DMS153 treated with DMSO at 0.1 percent for 48 hours (cell line): ENCODE data around the gene FARS2.

Experiments
- DNase-seq: peaks from one replicate; lab custom pipeline; 2025; ENCODE audit not compliant: unreplicated experiment; lab: John Stamatoyannopoulos, UW

Gene FARS2

DNA sequence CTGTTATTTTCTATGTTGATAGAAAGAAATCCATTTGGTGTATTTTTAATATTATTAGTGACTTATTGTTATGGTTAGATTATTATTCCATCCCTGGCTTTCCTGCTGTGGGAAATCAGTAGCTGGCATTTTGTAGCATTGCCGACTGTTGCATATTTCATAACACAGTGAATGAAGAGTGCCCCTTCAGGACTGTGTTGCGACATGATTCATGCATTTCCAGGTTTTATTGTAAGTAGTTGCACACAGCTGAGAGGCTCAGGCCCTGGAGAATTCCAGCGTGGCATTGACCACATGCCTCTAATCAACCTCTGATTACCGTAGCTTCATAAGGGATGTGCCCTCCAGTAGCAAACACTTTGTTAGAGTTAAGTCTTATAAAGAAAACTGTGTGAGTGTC is 263.9 kb downstream of the FARS2 start:
- no peak for DNase-seq

DNA sequence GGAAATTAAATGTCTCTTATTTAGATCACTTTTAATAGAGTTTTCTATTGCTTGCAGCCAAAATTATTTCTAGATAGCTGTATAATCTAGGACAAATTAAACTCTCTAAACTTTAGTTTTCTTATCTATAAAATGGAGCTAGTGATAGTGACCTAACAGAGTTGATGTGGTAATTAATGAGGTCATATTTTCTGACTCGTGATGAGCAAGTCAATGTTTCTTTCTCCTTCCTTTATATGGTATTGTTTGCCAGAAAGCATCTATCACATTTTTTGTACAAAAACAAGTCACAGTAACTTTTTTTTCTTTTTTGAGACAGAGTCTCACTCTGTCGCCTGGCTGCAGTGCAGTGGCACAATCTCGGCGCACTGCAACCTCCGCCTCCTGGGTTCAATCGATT is 267.7 kb downstream of the FARS2 start:
- DNase-seq, result no peak

DNA sequence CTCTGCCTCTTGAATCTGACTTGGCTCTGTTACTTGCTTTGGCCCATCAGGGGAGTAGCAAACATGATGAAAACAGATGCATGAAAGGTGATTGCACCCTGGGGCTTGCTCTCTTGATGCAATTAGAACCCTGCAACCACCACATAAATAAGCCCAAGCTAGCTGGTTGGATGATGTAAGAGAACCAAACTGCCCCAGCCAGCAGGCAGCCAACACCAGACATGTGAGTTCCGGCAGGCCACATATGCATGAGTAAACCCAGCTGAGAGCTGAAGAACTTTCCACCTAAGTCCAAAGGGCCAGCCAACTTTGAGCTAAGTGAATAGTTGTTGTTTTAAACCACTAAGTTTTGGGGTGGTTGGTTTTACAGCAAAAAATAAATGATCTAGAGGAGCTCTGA is 268.4 kb downstream of the FARS2 start:
- no peak for DNase-seq

DNA sequence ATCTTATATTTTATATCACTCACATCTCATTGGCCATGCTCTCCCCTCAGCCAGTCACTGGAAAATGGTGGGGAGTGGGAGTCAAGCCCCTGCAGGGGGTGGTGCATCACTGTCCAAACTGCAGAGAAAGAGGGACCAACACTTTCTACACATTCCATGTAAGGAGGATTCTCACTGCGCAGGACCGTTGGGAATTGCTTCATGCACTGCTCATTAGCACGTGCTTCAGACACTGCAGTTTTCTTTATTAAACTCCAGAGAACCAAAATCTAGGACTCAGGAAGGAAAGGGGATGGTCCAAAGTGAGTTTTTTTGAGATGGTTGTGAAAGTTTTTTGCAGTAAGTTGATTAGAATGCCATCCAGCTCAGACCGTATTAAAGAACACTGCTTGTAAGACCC is 269.8 kb downstream of the FARS2 start:
- no peak for DNase-seq

DNA sequence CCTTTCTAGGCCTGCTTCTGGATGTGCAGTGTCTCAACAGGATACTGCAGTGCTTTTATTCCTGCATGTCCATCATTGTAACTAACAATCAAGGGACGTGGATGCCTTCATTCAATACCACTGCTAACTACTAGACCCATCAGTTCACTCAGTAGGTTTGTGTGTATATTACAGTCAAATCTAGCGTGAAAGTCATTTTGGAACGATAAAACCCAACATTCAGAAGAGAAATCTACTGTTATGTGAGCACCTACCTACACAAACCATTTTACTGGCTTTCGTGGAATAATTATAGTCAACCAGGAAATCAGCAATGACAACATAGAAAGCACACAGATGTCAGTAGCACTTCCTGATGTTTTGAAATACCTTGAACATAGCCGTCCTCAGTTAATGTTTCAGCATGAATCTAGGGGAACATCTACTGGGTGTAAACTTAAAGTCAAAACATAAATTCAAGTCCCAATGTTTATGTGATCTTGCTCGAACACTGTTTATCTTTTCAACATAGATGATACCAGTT is 270.6 kb downstream of the FARS2 start:
- DNase-seq, result no peak

DNA sequence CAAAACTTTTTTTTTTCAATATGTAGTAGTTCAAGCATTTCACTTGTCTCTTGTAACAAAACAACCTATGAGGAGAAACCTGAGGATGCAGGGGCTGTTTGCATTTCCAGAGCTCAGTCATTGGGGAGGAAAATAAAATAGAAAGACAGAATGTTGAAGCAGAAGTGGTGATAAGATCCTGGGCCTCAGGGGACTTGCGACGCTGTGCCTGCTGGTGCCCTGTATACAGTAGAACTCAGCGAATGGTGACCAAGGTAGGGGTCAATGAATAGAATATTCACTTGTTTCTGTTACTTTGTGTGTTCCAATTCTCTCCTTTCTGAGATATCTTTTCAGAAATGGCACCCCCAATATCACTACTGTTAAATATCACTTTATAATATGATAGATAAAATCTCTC is 271.6 kb downstream of the FARS2 start:
- no peak for DNase-seq

DNA sequence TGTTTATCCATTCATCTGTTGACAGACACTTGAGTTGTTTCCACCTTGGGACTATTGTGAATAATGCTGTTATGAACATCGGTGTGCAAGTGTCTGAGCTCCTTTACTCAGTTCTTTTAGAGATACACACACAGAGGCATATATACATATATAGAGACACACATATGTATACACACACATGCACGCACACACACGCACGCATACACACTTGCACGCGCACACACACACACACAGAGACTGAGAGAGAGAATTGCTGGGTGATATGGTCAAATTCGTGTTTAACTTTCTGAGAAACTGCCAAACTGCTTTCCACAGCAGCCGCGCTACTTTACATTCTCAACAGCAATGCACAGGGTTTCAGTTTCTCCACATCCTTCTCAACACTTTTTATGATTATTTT is 273.3 kb downstream of the FARS2 start:
- no peak for DNase-seq

DNA sequence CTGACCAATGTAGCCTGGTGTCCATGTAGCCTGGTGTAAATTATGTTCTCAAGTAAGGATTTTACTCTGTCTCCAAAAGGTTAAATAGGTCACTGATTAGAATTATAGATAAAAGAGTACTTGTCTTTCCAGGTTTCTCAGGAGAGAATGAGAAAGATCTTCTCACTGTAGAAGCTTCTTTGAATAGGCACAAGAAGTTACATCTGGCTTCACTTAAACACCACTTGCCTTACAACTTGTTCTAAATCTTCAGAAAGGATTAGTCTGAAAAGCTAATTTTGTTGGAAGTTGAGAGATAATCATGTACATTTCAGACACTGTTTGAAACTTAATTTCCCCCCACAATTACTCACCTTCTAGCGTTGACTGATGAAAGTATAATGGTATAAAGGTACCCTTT is 275.3 kb downstream of the FARS2 start:
- DNase-seq, result no peak

DNA sequence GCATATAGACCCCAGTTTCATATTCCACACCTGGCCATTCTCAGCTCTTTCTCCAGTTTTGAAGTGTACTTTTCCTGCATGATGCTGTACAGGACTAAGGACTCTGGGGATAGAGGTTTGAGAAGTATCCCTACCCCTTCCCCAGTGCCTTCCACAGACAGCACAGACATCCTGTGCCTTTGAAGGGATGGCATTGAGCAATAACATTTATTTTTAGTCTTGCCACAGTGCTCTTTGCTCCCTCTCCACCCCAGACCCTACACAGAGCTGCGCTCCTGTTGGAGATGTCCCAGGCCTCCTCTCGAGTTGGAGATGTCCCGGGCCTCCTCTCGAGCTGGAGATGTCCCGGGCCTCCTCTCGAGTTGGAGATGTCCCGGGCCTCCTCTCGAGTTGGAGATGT is 275.8 kb downstream of the FARS2 start:
- DNase-seq, result no peak

DNA sequence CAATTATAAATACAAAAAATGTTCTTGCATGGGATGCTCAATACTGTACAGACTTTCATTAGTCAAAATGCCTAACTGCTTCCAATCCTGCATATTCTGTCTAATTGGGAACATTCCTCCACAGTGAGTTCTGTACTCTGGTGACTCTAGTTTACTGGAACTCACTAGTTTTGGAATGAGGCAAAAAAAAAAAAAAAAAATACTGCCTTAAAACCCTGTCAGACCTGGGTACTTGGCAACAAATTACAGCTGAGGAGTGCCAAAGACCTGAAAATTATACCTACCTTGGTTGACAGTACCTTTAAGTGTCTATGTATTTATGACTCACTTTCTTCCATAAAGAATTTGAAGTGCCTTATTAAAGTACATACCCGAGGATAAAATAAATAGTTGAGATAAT is 276.7 kb downstream of the FARS2 start:
- no peak for DNase-seq

DNA sequence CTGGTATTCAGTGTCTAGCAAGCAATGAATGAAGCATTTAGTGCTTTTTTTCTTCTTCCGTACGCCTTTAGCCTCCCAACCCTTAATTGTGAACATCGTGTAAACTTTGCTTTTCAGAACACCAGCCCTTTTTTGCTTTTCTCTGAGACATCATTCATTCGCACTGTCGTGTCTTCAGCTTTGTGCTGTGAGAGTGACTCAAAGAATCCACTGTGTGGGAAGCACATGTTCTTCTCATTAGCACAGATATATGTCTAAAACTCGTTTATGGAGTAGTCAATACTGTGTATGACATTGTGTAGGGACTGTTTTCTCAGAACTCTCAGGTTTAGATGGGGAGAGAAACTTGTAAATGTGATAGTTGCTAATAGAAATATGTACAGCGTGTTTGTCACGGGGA is 279.1 kb downstream of the FARS2 start:
- no peak for DNase-seq

DNA sequence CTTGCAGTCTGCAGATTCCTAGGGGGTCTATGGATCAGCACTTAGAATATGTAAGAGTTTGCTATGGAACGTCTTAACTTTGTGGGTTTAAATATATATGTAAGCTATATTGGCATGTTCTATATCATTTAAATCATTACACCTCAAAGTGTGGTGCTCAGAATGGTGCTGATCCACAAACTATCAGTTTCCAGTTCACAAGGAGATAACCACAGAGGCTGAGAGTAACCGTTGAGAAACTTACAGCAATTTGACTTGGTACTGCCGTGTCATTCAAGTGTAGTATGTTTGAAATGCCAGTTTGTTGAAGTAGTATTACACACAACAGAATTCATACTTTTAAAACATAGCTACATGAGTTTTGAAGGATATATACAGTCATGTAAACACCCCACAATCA is 279.7 kb downstream of the FARS2 start:
- no peak for DNase-seq

DNA sequence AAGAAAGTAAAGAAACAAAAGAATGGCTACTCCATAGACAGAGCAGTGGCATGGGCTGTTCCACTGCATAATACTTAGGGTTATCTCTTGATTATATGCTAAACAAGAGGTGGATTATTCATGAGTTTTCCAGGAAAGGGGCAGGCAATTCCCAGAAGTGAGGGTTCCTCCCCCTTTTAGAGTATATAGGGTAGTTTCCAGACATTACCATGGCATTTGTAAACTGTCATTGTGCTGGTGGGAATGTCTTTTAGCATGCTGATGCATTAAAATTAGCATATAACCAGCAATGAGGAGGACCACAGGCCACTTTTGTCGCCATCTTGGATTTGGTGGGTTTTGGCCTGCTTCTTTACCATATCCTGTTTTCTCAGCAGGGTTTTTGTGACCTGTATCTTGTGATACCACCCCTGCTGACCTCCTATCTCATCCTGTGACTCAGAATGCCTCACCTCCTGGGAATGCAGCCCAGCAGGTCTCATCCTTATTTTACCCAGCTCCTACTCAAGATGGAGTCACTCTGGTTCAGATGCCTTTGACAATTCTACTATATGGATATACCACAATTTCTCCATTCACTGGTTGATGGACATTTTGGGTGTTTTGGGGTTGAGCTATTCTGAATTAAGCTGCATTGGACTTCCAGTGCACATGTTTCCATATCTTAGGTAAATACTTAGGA is 280.6 kb downstream of the FARS2 start:
- no peak for DNase-seq

DNA sequence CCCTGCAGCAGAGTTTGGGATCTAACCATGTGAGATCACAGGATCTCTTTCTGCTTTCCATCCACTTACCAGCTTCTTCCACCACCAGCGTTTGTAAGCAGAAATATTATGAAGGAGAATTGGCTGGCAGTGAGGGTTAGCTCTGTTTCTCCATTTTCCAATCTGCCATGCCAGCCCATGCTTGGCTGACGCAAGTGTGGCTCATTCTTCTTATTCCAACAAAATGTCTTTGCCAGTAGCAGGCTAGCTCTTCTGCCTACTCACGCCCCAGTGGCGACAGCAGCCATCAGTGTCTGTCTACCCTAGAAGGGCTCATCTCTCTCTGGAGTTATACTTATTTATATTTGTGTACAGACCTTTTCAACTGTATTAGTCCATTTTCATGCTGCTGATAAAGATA is 286.2 kb downstream of the FARS2 start:
- DNase-seq, result no peak

DNA sequence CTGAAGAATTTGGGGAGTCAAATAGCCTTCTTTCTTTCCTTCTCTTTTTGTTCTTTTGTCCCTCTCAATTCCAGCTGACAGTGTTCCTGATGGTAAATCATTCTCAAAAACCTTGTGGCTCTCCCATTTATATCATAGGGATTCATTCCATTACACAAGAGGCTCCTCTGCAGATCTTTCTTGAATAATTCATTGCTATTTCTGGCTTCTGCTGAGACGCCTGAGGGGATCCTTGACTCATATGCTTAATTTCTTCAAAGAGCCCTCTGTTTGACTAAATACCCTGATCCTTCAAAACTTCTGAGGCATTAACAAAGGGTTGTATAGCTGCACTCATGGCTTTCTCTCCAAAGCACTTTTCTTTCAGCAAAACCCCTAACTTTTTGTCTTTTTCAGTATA is 289.3 kb downstream of the FARS2 start:
- no peak for DNase-seq

DNA sequence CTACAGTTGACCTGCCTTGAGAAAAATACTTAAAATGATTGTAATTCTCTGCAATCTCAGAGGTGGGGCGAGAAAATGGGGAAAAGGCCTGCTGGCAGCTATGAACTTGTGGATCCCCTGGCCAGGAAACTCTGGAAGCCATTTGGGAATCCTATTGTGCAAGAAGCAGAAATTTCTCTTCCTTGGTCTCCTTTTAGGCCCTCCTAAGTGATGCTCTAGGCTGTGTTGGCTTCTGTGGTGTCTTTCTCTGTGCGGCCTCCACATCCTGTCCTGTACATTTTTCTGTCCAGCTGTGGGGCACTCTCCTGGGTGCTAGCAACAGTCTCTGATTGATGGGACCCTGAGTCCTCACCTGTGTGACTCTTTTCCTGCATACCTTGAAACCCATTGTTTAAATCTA is 290.9 kb downstream of the FARS2 start:
- DNase-seq, result no peak

DNA sequence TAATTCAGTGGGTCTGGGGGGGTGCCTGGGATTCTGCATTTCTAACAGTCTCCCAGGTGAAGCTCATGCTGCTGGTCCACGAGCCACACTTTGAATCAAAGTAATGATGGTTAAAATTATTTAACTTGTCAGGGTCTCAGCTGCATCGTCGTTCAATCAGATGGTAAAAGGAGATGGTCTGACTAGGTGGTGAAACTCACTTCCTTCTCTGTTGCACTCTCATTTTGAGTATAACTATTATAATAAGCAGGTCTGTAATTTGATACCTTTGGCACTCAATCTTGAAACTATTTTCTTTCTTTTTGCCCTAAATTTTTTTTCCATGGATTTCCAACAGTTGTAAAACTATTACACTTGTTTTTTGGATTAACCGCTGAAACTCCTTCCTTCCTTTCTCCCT is 292.5 kb downstream of the FARS2 start:
- DNase-seq, result no peak

DNA sequence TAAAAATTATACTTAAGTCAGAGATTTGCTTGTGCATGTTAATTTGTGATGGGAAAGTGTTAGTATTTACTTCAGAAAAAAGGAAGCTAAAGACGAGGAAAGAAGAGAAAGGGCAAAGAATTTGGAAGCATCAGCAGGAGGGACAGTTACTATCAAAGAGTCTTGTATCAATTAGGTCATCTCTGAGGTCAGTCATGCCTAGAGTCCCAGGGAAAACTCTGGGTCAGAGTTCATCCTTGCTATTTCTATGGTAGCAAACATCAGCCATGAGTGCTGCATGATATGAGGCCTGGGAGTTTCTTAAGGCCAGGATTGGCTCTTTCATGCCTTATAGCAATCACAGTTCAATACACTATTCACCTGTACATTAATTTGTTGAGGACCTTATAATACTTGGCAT is 292.9 kb downstream of the FARS2 start:
- DNase-seq, result no peak

DNA sequence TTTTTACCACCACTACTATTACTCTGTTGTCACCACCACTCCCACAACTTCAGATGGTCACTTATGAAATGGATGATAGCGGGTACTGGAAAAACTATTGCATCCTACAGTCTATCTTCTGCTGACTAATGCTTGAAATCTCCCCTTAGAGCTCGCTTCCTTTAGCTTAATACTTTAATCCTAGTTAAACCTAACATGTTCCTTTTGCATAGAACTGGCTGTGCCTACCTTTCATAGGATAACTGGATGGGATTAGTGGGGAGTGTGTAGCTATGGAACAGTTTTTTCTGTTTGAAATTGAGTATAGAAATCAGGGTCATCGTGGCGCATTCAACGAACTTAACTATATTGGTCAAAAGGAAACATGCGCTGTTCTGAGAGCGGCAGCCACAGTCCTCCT is 294.7 kb downstream of the FARS2 start:
- DNase-seq, result no peak

DNA sequence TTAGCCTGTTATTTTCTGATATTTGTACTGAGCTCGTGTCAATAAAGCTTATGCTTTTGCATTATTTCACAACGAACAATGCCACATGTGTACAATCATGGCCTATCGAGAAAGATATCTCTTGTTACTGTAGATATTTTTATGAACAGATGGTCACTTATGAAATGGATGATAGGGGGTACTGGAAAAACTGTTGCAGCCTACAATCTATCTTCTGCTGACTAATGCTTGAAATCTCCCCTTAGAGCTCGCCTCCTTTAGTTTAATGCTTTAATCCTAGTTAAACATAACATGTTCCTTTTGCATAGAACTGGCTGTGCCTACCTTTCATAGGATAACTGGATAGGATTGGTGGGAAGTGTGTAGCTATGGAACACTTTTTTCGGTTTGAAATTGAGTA is 296.2 kb downstream of the FARS2 start:
- no peak for DNase-seq

DNA sequence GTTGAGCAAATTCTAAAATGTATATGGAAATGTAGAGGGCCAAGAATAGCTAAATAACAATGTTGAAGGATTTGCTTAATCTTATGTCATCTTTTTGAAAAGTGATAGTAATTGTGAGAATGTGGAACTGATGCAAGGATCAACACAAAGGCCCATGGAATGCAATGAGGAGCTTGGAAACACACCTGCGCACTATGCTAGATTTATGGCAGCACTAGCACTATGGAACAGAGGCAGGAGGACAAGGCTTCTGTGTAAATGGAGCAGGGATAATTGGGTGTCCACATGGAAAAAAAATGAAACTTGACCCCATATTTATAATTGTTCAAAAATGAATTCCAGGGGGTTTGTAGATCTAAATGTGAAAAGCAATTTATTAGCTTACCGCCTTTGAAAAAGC is 298.3 kb downstream of the FARS2 start:
- DNase-seq, result no peak

DNA sequence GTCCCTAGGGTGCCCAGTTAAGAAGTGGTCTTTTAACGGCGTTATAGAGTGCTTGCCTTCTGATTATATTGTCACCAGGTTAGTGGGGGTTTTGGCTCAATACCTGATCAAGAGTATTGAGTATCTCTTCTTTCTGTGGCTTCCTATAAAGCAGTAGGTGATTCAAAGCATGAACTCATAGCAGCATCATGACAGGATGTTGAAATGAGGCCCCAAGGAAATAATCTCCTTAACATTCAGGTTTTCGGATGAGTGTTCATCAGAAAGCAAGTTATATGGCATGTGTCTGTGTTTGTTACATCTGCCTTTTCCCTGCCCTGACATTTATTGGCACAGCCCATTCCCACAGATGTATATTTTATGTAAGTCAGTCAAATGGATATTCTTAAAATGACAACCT is 301.0 kb downstream of the FARS2 start:
- DNase-seq, result no peak

DNA sequence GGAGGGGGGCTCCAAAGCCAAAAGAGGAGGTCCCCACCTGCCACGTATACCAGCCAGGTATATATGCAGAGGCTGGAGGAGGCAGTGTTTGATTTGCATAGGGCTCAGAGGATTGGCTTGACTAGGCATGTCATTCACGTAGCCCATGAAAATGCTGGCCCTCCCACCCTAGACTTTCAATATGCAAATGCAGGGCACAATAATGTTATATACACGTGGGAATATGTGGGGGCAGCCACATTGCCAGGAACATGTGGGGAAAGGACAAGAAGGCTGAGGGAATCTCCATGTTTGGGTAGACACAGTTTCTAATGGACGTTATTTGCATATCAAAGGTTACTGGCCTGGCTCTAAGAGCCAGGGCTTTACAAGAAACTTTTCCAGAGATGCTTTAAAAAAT is 301.8 kb downstream of the FARS2 start:
- DNase-seq, result no peak
